IMR-90 (cell line): Measurements from ENCODE around the gene TCERG1L. TPM values are rescaled to one million over a fixed set of nuclear protein-coding genes. Genes with fewer than 3 reads are reported as not detected.

Source experiments
- ATAC-seq: fragments of 200-7000 bp; cut with Tn5 transposase; 2 replicates; pipeline ENCODE4 v1.9.1; 2020; ENCODE audit warnings: low read depth, mild to moderate bottlenecking, moderate library complexity
- BruUV-seq: library from RNA; stranded (reverse); fragments of 400-500 nt; replicated peaks from 2 replicates; lab custom pipeline; 2021; lab: Mats Ljungman, UMichigan
- CTCF ChIA-PET: fragments of 300-600 bp; formaldehyde crosslinking; extraction: SDS; loops from one replicate; lab custom pipeline; 2021; ENCODE audit warnings: antibody characterized with exemption; lab: Yijun Ruan, JAX
- POLR2A ChIA-PET: fragments of 300-600 bp; sonication (Branson Sonifier 250); formaldehyde crosslinking; loops from one replicate; lab custom pipeline; 2022; ENCODE audit warnings: antibody characterized with exemption; ENCODE audit not compliant: unreplicated experiment; lab: Charles Lee
- DNase-seq: peaks from one replicate; pipeline ENCODE4 v3.0.0; 2013
- H2AFZ ChIP-seq: replicated peaks from 2 replicates; pipeline ENCODE3; 2013; ENCODE audit warnings: low read length, mild to moderate bottlenecking; ENCODE audit not compliant: poor library complexity
- H2AK5ac ChIP-seq: 2 replicates; pipeline ENCODE4 v1.6.1; 2013; ENCODE audit warnings: low read depth, low read length, inconsistent platforms
- H2AK9ac ChIP-seq: replicated peaks from 2 replicates; pipeline ENCODE3; 2013; ENCODE audit warnings: mild to moderate bottlenecking, low read depth, low read length, moderate library complexity; ENCODE audit not compliant: poor library complexity
- H2BK120ac ChIP-seq: 2 replicates; pipeline ENCODE4 v1.6.1; 2013; ENCODE audit warnings: low read depth, low read length, inconsistent platforms
- H2BK15ac ChIP-seq: 3 replicates; pipeline ENCODE4 v1.6.1; 2013; ENCODE audit warnings: low read depth, low read length, inconsistent platforms
- H2BK20ac ChIP-seq: 2 replicates; pipeline ENCODE4 v1.6.1; 2013; ENCODE audit warnings: low read depth, mild to moderate bottlenecking, inconsistent platforms, low read length, moderate library complexity
- H2BK5ac ChIP-seq: 2 replicates; pipeline ENCODE4 v1.6.1; 2013; ENCODE audit warnings: mild to moderate bottlenecking, low read depth, low read length, inconsistent platforms; ENCODE audit not compliant: poor library complexity, severe bottlenecking
- H3K14ac ChIP-seq: replicated peaks from 2 replicates; pipeline ENCODE4 v1.6.1; 2013; ENCODE audit warnings: low read depth, low read length, inconsistent platforms
- H3K18ac ChIP-seq: 2 replicates; pipeline ENCODE4 v1.6.1; 2013; ENCODE audit warnings: low read depth, low read length, control low read depth
- H3K23ac ChIP-seq: 2 replicates; pipeline ENCODE4 v1.6.1; 2013; ENCODE audit warnings: low read depth, low read length, inconsistent platforms
- H3K27ac ChIP-seq: 2 replicates; pipeline ENCODE4 v1.5.1; 2013; ENCODE audit warnings: mild to moderate bottlenecking, control low read depth, low read length; ENCODE audit not compliant: insufficient read depth
- H3K27me3 ChIP-seq: 2 replicates; pipeline ENCODE4 v1.6.1; 2013; ENCODE audit warnings: low read length; ENCODE audit not compliant: control insufficient read depth, insufficient read depth
- H3K36me3 ChIP-seq: 2 replicates; pipeline ENCODE4 v1.6.1; 2013; ENCODE audit warnings: low read length, mixed read lengths; ENCODE audit not compliant: control insufficient read depth, insufficient read depth
- H3K4ac ChIP-seq: 2 replicates; pipeline ENCODE4 v1.6.1; 2013; ENCODE audit warnings: low read depth, low read length, inconsistent platforms
- H3K4me1 ChIP-seq: 2 replicates; pipeline ENCODE4 v1.6.1; 2013; ENCODE audit warnings: low read length, mixed read lengths; ENCODE audit not compliant: control insufficient read depth, insufficient read depth
- H3K4me2 ChIP-seq: 2 replicates; pipeline ENCODE4 v1.6.1; 2013; ENCODE audit warnings: low read depth, mild to moderate bottlenecking, control low read depth, low read length, moderate library complexity
- H3K4me3 ChIP-seq: 2 replicates; pipeline ENCODE4 v1.5.1; 2013; ENCODE audit warnings: low read depth, mild to moderate bottlenecking, control low read depth, low read length, moderate library complexity; ENCODE audit not compliant: insufficient read depth
- H3K56ac ChIP-seq: 2 replicates; pipeline ENCODE4 v1.6.1; 2013; ENCODE audit warnings: low read length, inconsistent platforms; ENCODE audit not compliant: insufficient read depth; ENCODE audit errors: extremely low read depth
- H3K79me1 ChIP-seq, 2 experiments: 2 replicates each; pipeline ENCODE4 v1.6.1; 2013; ENCODE audit warnings: low read length in 2 of 2, inconsistent platforms in 1 of 2, low read depth in 1 of 2
- H3K9ac ChIP-seq: 2 replicates; pipeline ENCODE4 v1.6.1; 2013; ENCODE audit warnings: low read depth, low read length, control low read depth
- H3K9me1 ChIP-seq: 2 replicates; pipeline ENCODE4 v1.6.1; 2013; ENCODE audit warnings: low read length, inconsistent platforms; ENCODE audit not compliant: insufficient read depth
- H3K9me3 ChIP-seq: 2 replicates; pipeline ENCODE4 v1.6.1; 2013; ENCODE audit warnings: low read length; ENCODE audit not compliant: control insufficient read depth, insufficient read depth
- H4K20me1 ChIP-seq: 2 replicates; pipeline ENCODE4 v1.6.1; 2013; ENCODE audit warnings: low read length, inconsistent platforms; ENCODE audit not compliant: insufficient read depth
- H4K5ac ChIP-seq: 2 replicates; pipeline ENCODE4 v1.6.1; 2013; ENCODE audit warnings: mild to moderate bottlenecking, low read depth, low read length, control low read depth
- H4K8ac ChIP-seq, 2 experiments: 2 replicates each; pipeline ENCODE4 v1.6.1; 2013; ENCODE audit warnings: low read depth in 2 of 2, low read length in 2 of 2, control low read depth in 1 of 2, inconsistent platforms in 1 of 2
- H4K91ac ChIP-seq: 2 replicates; pipeline ENCODE4 v1.6.1; 2013; ENCODE audit warnings: low read depth, low read length, inconsistent platforms; ENCODE audit not compliant: insufficient read depth
- FOS ChIP-seq: fragments of 150-350 bp; IDR thresholded peaks from 2 replicates; pipeline ENCODE4 v1.6.1; 2016; ENCODE audit warnings: low read depth, low read length
- MAFK ChIP-seq: IDR thresholded peaks from 2 replicates; pipeline ENCODE4 v1.6.1; 2012; ENCODE audit warnings: low read depth, low read length, improper control_type of control experiment
- MXI1 ChIP-seq: IDR thresholded peaks from 2 replicates; pipeline ENCODE4 v1.6.1; 2012; ENCODE audit warnings: low read depth, mild to moderate bottlenecking, low read length, moderate library complexity, borderline replicate concordance
- POLR2A ChIP-seq: IDR thresholded peaks from 2 replicates; pipeline ENCODE4 v1.6.1; 2012; ENCODE audit warnings: mild to moderate bottlenecking, low read depth, low read length
- USF2 ChIP-seq: fragments of 150-350 bp; IDR thresholded peaks from 2 replicates; pipeline ENCODE4 v1.6.1; 2017; ENCODE audit warnings: mild to moderate bottlenecking, antibody characterized with exemption, low read length, low read depth
- whole genome bisulfite sequencing, 2 experiments: methylation state at CpG; one replicate each; pipeline versions ENCODE4 v1.1.5 to v1.1.7; 2013; ENCODE audit warnings: missing lambda C conversion rate in 2 of 2; ENCODE audit not compliant: insufficient read length in 1 of 2; ENCODE audit errors: extremely low coverage in 2 of 2; 5-methylcytosine and 5-hydroxymethylcytosine counted together
- dilution Hi-C: fragments of 300-500 bp; cut with HindIII; formaldehyde crosslinking; loops from one replicate; pipeline ENCODE4 v1.14.3; 2018; ENCODE audit warnings: low sequenced_read_pairs; ENCODE audit not compliant: unreplicated experiment
- in situ Hi-C: fragments of 300-500 bp; cut with MboI; formaldehyde crosslinking; loops from 3 replicates; pipeline ENCODE4 v1.14.3; 2019; ENCODE audit warnings: low sequenced_read_pairs, inconsistent platforms, mixed read lengths
- intact Hi-C: fragments of 100-400 bp; cut with micrococcal nuclease; formaldehyde crosslinking; loops from 2 replicates; pipeline ENCODE4 v1.10.0; 2022
- polyA plus RNA-seq, 3 experiments: library from polyadenylated mRNA; depleted of rRNA; stranded (reverse); fragments of >200 nt; gene quantifications; 2 replicates each; pipeline ENCODE4 v1.2.3, GENCODE V29; 2012; ENCODE audit warnings: low replicate concordance in 1 of 3
- total RNA-seq: library from RNA; depleted of rRNA; stranded (reverse); fragments of >200 nt; gene quantifications from 2 replicates; pipeline ENCODE4 v1.2.3, GENCODE V29; 2012

Gene TCERG1L
- total and polyA plus RNA-seq, 2 of the 4 experiments (the other 2 are of a cell fraction) = not detected

- no peak overlapping the region for H2AK5ac ChIP-seq
- dilution Hi-C loops = no loop called here
- no peak overlapping the region for H3K4ac ChIP-seq
- no peaks in the 10 kb centered on the region for H3K9me1 ChIP-seq
- in situ Hi-C loops = no loop called here
- H3K23ac ChIP-seq = no peak overlapping the region
- no peak overlapping the region for H2BK15ac ChIP-seq
- WGBS, 2 experiments = 29% methylated on average over 2 of the region's 7 CpGs; no CpG with 5 or more reads in 1 of the 2 experiments
- ATAC-seq (no peak), DNase-seq (no peak)
- H2AK9ac ChIP-seq = no peak overlapping the region
- BruUV-seq = no TSS peak
- H2BK5ac ChIP-seq = no peak overlapping the region
- no peak overlapping the region for H3K56ac ChIP-seq
- H3K36me3 ChIP-seq = no peaks in the 10 kb centered on the region
- ChIA-PET CTCF (no interaction called here), POLR2A (no interaction called here)
- H3K79me1 ChIP-seq = no peaks in the 10 kb centered on the region
- no peak overlapping the region for H2BK20ac ChIP-seq
- no peak overlapping the region for H4K91ac ChIP-seq
- no peak overlapping the region for H3K4me3 ChIP-seq
- H2AFZ ChIP-seq = no peak overlapping the region
- TF ChIP-seq MXI1 (no peak), USF2 (no peak), FOS (no peak), POLR2A (no peak), MAFK (no peak)
- no peaks in the 10 kb centered on the region for H4K20me1 ChIP-seq
- H2BK120ac ChIP-seq = no peak overlapping the region
- H3K14ac ChIP-seq = no peak overlapping the region
- no peak overlapping the region for H3K4me2 ChIP-seq
- no peak overlapping the region for H4K5ac ChIP-seq
- H4K8ac ChIP-seq = no peak overlapping the region
- no peaks in the 10 kb centered on the region for H3K4me1 ChIP-seq
- H3K18ac ChIP-seq = no peak overlapping the region
- no peaks in the 10 kb centered on the region for H3K27me3 ChIP-seq
- peaks cover 46% of the 10 kb centered on the region for H3K9me3 ChIP-seq
- no peak overlapping the region for H3K9ac ChIP-seq
- no peak overlapping the region for H3K27ac ChIP-seq
- intact Hi-C loops = no loop called here
Measured at GRCh38 chr10:131165092-131165491, 146.4 kb downstream of the TCERG1L start.
